LNCAP (cell line): ENCODE results near the gene YARS2.

ENCODE experiments used
- TF ChIP-seq, protein P1 (sequence below): fragments of 450-650 bp; IDR thresholded peaks from 2 replicates; pipeline ENCODE4 v1.5.1; 2017; ENCODE audit warnings: mild to moderate bottlenecking

Gene YARS2

DNA sequence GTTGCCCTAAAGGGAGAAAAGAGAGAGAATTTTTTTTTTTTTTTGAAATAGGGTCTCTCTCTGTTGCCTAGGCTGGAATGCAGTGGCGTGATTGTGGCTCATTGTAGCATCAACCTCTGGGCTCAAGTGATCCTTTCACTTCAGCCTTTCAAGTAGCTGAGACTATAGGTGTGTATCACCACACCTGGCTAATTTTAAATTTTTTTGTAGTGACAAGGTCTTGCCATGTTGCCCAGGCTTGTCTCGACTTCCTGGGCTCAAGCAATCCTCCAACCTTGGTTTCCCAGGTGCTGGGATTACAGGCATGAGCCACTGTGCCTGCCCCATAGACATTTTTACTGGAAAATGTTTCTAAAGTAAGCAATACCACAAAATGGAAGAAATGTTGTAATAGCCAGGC, 36.8 kb downstream of the YARS2 start:
- TF ChIP-seq, protein P1, sequence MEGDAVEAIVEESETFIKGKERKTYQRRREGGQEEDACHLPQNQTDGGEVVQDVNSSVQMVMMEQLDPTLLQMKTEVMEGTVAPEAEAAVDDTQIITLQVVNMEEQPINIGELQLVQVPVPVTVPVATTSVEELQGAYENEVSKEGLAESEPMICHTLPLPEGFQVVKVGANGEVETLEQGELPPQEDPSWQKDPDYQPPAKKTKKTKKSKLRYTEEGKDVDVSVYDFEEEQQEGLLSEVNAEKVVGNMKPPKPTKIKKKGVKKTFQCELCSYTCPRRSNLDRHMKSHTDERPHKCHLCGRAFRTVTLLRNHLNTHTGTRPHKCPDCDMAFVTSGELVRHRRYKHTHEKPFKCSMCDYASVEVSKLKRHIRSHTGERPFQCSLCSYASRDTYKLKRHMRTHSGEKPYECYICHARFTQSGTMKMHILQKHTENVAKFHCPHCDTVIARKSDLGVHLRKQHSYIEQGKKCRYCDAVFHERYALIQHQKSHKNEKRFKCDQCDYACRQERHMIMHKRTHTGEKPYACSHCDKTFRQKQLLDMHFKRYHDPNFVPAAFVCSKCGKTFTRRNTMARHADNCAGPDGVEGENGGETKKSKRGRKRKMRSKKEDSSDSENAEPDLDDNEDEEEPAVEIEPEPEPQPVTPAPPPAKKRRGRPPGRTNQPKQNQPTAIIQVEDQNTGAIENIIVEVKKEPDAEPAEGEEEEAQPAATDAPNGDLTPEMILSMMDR, result no peak

DNA sequence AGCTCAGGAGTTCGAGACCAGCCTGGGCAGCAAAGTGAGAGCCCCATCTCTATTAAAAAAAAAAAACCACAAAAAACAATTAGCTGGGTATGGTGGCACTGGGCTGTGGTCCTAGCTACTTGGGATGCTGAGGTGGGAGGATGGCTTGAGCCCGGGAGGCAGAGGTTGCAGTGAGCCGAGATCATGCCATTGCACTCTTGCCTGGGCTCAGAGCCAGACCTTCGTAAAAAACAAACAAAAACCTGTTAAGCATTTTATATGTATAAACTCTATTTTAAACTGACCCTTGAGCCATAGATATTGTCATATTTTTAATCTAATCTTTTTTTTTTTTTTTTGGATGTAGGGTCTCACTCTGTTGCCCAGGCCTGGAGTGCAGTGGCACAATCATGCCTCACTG, 40.9 kb downstream of the YARS2 start:
- TF ChIP-seq, protein P1, result no peak

DNA sequence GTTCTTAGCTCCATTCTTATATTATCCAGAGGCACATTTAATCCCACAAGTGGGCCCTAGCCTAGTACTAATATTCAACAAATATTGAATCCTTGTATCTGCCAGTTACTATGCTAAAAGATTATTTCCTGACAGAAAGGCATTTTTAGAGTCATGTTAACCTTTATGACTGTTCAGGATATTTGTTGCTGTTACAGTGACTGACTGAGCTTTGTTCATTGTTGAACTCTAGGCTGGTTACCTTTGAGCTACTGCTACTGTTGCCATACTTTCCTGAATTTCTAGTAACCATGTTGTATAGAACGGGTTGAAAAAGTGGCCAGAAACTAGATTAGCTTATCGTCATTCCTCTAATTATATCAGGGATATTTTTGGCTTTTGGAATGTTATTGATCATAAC, 46.8 kb downstream of the YARS2 start:
- TF ChIP-seq, protein P1, result no peak

DNA sequence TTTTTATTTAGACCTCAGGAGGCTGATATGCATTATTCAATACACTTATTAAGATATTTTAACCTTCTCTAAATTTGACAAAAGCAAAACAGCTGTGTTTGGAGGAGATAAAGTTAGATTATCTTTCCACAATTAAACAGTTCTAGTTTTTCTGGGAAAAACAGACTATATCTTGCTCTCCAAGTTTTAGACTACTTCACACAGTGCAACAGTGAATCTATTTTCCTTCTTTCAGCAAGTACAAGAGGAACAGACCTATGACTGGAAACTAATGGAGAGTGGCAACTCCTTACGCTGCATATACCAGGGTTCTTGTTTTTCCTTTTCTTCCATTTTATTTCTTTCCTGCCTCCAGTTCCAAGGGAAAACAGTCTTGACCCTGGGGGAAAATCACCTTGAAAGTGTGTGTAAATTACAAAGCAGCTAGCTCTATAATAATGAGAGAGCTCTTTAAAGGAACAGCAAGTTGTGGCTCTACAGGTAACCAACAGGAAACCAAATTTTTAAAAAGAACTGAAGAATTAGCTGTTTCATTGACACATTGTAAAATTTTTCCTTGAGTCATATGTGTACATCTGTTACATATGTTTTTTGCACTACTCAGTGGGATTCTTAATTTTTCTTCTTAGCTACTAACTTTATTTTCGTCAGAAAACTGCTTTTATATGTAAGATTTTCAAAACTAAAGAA, 49.2 kb downstream of the YARS2 start:
- TF ChIP-seq, protein P1, result no peak

DNA sequence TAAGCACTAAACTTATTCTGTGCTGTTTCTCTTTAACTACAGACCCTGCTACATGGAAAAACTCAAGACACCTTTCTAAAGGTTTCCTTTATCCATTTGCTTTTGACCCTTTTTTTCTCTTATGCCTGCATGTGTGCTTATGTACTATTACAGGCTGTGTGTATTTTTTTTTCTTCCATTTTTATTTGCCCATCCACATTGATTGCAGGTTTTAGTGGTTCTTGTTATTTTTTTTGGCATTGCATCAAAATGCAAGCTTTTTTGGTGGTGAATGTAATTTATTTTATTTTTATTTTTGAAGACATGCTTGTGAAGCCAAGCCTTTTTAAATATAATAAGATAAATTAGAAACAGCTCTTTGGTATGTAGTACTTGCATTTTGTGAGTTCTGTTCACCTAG, 49.9 kb downstream of the YARS2 start:
- TF ChIP-seq, protein P1, result no peak

DNA sequence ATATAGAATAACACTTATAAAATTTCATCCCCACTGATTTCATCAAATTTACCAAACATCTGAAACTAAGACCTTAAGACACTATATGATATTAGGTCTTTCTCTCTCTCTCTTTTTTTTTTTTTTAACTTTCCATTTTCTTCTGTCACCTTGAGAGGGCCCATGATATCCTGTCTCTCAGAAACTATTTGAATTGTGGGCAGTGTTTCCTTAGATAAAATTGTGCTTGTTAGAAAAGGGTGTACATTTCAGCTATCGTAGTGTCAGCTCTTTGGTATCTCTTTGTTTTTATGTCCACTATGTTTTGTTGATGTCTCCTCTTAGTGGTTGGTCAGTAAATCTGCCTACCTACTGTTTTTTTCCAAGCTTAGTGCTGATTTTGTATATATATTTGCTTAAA, 52.8 kb downstream of the YARS2 start:
- TF ChIP-seq, protein P1, result no peak

DNA sequence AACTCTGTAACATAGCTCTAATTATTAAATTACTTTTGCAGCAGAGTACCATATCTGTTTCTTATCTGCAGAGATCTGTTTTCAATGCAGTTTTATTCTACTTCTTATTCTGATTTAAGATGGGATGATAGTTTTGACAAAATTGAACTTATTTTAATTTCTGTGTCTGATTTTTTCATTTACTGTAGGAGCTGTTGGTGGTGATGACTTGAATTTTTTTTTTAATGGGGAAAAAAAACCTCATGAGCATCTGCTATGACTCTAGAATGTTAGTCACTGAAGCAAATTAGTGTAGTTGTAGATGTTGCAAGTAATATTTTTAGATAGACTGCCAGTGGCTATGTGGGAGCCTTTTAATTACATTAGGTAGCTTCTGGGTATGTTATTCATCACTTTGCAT, 53.2 kb downstream of the YARS2 start:
- TF ChIP-seq, protein P1, result no peak

DNA sequence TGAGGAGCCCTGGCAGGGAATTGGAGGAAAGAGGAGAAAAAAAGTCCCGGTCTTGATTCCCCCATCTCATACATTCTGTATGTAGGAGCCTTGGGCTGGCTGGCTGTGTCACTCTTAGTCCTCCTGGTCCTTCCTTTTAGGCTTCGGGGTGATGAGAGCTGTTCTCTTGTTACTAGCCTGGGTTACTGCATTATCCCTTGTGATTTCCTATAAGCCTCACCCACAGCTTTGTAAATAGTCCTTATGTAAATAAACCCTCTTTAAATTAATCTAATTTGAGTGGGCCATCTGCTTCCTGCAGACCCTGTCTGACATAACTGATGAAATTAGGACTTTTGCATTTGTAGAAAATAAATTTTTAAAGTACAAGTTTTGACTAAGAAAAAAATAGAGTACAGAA, 57.4 kb downstream of the YARS2 start:
- TF ChIP-seq, protein P1, result no peak
